ENCODE measurements around the gene LIF.

GRCh38 chr22:30224161-30224857 lies 22.2 kb downstream of the LIF start:
- TF ChIP-seq POLR2AphosphoS5 (IDR thresholded peaks at IDR 0.05): no peak
- TF ChIP-seq EP300 (IDR thresholded peaks at IDR 0.05): no peak
- TF ChIP-seq CTCF (IDR thresholded peaks at IDR 0.05): no peak

Measured in upper lobe of left lung (tissue), 4 donors.